HG03342 (cell line): ENCODE measurements around the gene SUV39H2.
"Not testable (repeated sequence)": the region's sequence is repeated elsewhere in the genome, so short reads cannot be mapped to it uniquely, and the experiment has no call there.

Experiments used
- ATAC-seq: cut with Tn5 transposase; IDR thresholded peaks from one replicate; pipeline ENCODE4 v1.9.1; 2021; ENCODE audit warnings: mild to moderate bottlenecking, moderate library complexity; ENCODE audit not compliant: unreplicated experiment

Gene SUV39H2

GRCh38 chr10:14878266-14879123 lies at the start of gene SUV39H2:
Gene SUV39H2, plus strand, starts transcription at chr10:14878866. Its CDS starts 23 bp downstream, at chr10:14878889.
- ATAC-seq = peak; percentile 92

- no peak for ATAC-seq
Observed at GRCh38 chr10:14833106-14833505, 45.6 kb upstream of the SUV39H2 start.

GRCh38 chr10:14836208-14836607 lies 42.5 kb upstream of the SUV39H2 start:
- no peak for ATAC-seq

- no peak for ATAC-seq
Observed at GRCh38 chr10:14837003-14837756, 41.5 kb upstream of the SUV39H2 start.

- peak; percentile 93 for ATAC-seq
Observed at GRCh38 chr10:14837757-14838581, 40.7 kb upstream of the SUV39H2 start, which contains the start of the genes CDNF, HSPA14 and MSANTD7. Gene CDNF, minus strand, starts transcription at chr10:14838037. Its CDS starts 91 bp downstream, at chr10:14837946. Gene HSPA14, plus strand, starts transcription at chr10:14838306. Its CDS starts 97 bp downstream, at chr10:14838403. Gene MSANTD7, plus strand, starts transcription at chr10:14838306. Its CDS starts 3,979 bp downstream, at chr10:14842285.

GRCh38 chr10:14838582-14839304 lies 39.9 kb upstream of the SUV39H2 start:
- peak; percentile 7 for ATAC-seq

- ATAC-seq = no peak
Observed at GRCh38 chr10:14839305-14839695, 39.4 kb upstream of the SUV39H2 start.

- ATAC-seq = no peak
Observed at GRCh38 chr10:14840178-14840577, 38.5 kb upstream of the SUV39H2 start.

GRCh38 chr10:14843327-14843988 lies 35.2 kb upstream of the SUV39H2 start:
- no peak for ATAC-seq

GRCh38 chr10:14844948-14845347 lies 33.7 kb upstream of the SUV39H2 start:
- ATAC-seq = no peak

- no peak for ATAC-seq
Observed at GRCh38 chr10:14852236-14852635, 26.4 kb upstream of the SUV39H2 start.

- ATAC-seq = no peak
Observed at GRCh38 chr10:14855453-14855852, 23.2 kb upstream of the SUV39H2 start.

- ATAC-seq = no peak
Observed at GRCh38 chr10:14858338-14858960, 20.2 kb upstream of the SUV39H2 start.

GRCh38 chr10:14859043-14859442 lies 19.6 kb upstream of the SUV39H2 start:
- no peak for ATAC-seq

- no peak for ATAC-seq
Observed at GRCh38 chr10:14859775-14860174, 18.9 kb upstream of the SUV39H2 start.

- no peak for ATAC-seq
Observed at GRCh38 chr10:14860791-14861190, 17.9 kb upstream of the SUV39H2 start.

- ATAC-seq = not testable (repeated sequence)
Observed at GRCh38 chr10:14864466-14864865, 14.2 kb upstream of the SUV39H2 start.

- not testable (repeated sequence) for ATAC-seq
Observed at GRCh38 chr10:14864871-14865270, 13.8 kb upstream of the SUV39H2 start.
